ENCODE measurements around the gene ETFA. TPM values are rescaled to one million over a fixed set of nuclear protein-coding genes. Genes with fewer than 3 reads are reported as not detected.

Gene ETFA
- total RNA-seq, 4 donors from 2014 or later: 65.8 to 195 (median 159) TPM

GRCh38 chr15:76337059-76337695 is 25.9 kb upstream of the ETFA start:
- Histone ChIP-seq H3K36me3 (no peaks in the 10 kb centered on the region), H3K27ac (peak overlapping the region; percentile 53 to 70 (median 60)), H3K4me3 (peak overlapping the region in 3 of 4 donors; percentile 14 to 56 (median 27)), H3K27me3 (peaks cover 93% of the 10 kb centered on the region), H3K9me3 (no peaks in the 10 kb centered on the region), H3K4me1 (peaks cover 4 to 71% (median 59%) of the 10 kb centered on the region in 4 donors)
- no peak for TF ChIP-seq POLR2A (IDR thresholded peaks at IDR 0.05)
- TF ChIP-seq, protein P1, sequence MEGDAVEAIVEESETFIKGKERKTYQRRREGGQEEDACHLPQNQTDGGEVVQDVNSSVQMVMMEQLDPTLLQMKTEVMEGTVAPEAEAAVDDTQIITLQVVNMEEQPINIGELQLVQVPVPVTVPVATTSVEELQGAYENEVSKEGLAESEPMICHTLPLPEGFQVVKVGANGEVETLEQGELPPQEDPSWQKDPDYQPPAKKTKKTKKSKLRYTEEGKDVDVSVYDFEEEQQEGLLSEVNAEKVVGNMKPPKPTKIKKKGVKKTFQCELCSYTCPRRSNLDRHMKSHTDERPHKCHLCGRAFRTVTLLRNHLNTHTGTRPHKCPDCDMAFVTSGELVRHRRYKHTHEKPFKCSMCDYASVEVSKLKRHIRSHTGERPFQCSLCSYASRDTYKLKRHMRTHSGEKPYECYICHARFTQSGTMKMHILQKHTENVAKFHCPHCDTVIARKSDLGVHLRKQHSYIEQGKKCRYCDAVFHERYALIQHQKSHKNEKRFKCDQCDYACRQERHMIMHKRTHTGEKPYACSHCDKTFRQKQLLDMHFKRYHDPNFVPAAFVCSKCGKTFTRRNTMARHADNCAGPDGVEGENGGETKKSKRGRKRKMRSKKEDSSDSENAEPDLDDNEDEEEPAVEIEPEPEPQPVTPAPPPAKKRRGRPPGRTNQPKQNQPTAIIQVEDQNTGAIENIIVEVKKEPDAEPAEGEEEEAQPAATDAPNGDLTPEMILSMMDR (IDR thresholded peaks at IDR 0.05): no peak
- peak in 2 of 3 donors; percentile 23 to 39 for TF ChIP-seq POLR2AphosphoS5 (IDR thresholded peaks at IDR 0.05)
- no peak for TF ChIP-seq EP300 (IDR thresholded peaks at IDR 0.05; ENCODE audit: low read depth)
- 7 to 10% methylated on average over 17 to 25 of the region's 25 CpGs for WGBS, 2 donors (ENCODE audit: low coverage in 1 of 2)
- intact Hi-C loops (cut with DNase I; ENCODE audit: low total_unique reads): loop anchor here (10.0 kb wide), 1 partner anchor 142 kb away; no protein-coding TSS in a partner anchor
- peak; percentile 19 for DNase-seq
- in situ Hi-C loops (cut with MboI; ENCODE audit: low pct_ligation_motif_present in 1 of 4, low pct_unique_long_range_greater_than_20kb in 1 of 4, low sequenced_read_pairs in 3 of 4): loop anchor here in 1 of 4 donors (25.0 kb wide), 1 partner anchor 150 kb away; no protein-coding TSS in a partner anchor

DNA sequence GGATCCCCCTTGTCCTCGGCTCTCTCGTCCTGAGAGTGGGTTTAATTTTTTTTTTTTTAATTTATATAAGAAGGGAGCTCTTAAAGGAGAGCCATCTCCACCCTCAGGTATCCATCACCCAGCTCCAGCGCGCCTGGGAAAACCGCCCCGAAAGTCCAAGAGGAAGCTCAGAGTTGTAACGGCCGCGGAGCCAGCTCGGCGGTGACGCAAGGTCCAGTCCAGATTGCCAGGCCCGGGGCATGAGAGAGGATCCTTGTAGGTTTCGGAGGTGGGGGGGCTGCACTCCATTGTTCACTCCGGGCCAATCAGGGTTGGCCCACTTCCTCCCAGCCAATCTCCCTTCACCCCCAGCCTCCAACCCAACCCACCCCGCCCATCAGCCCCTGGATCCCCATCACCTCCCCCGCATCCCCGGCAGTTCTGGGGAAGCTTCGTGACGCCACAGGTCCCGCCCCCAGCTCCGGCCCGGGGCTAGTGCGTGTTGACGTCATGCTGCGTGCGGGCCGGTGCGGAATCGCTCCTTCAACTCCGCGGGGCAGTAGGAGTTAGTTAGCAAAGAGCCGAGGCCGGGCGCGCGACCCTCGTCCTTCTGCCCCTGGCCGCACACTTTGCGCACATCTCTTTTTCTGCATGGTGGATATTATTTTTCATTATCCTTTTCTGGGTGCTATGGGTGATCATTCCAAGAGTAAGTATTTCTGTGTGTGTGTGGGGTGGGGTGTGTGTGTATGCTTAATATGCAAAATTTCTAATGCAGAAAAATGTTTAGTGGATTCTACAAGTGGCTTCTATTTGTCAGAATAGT is 25.2 kb upstream of the ETFA start, which contains the start of gene ISL2:
Gene ISL2 (plus strand): TSS at position 520 of the 805 bp plus-strand sequence. CDS start 111 bp downstream, at position 631.
- 3 to 8% methylated on average over 13 to 29 of the region's 40 CpGs for WGBS, 2 donors (ENCODE audit: low coverage in 1 of 2)
- no peaks in the 10 kb centered on the region for H3K9me3 ChIP-seq
- peak; percentile 85 for DNase-seq
- H3K4me1 ChIP-seq: peaks cover 4 to 64% (median 52%) of the 10 kb centered on the region in 4 donors
- TF ChIP-seq POLR2AphosphoS5 (IDR thresholded peaks at IDR 0.05): peak in 2 of 3 donors; percentile 4 to 59
- TF ChIP-seq EP300 (IDR thresholded peaks at IDR 0.05; ENCODE audit: low read depth): no peak
- H3K27me3 ChIP-seq: peaks cover 86% of the 10 kb centered on the region
- no peaks in the 10 kb centered on the region for H3K36me3 ChIP-seq
- intact Hi-C loops (cut with DNase I; ENCODE audit: low total_unique reads) (loop anchor here (10.0 kb wide), 1 partner anchor 142 kb away; no protein-coding TSS in a partner anchor), in situ Hi-C loops (cut with MboI; ENCODE audit: low pct_ligation_motif_present in 1 of 4, low pct_unique_long_range_greater_than_20kb in 1 of 4, low sequenced_read_pairs in 3 of 4) (loop anchor here in 1 of 4 donors (25.0 kb wide), 1 partner anchor 149 kb away; no protein-coding TSS in a partner anchor)
- H3K27ac ChIP-seq: peak within 1 kb of the TSS; percentile 53 to 70 (median 60)
- peak within 1 kb of the TSS; percentile 3 to 56 (median 20) for H3K4me3 ChIP-seq

DNA sequence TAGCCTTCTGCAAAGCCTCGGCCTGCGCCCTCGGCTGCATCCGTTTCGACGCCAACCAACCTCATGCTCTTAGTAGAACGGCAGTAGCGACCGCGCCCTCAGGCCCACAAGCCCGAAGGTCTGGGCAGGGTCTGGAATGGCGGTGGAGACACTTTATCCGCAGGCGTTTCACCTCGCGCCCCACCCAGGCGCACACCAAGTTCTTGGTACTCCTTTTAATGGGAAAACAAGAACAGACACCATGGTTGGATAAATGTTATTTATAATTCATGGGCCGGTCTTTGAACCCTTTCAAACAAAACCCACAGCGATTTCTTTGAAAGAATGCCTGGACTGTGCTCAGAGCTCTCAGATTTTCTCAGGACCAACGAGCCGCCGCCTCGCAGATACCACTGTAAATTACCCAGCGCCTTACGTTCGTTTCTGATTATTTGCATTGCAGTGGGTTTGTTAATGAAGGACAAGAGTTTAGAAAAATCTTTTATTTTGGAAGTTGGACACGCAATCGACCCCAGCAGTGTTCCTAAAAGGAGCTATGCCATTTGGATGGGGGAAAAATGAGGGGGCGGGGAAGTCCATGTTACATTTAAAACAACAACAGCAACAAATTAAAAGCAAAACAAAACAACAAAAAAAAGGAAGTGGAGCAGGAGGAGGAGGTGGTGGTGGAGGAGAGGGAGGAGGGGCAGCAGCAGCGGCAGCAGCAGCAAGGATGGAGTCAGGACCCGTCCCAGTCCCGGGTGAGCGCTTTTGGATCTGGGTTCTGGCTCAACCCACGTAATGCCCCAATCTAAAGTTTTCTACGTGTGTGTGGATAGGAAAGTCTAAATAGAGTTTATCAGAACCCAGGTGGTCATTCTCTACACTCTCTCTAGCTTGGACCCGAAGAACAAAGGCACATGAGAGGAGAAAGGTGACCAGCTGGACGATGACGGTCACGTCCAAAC is 24.3 kb upstream of the ETFA start:
- no peak for DNase-seq
- Histone ChIP-seq H3K36me3 (no peaks in the 10 kb centered on the region), H3K4me1 (peaks cover 4 to 55% (median 43%) of the 10 kb centered on the region in 4 donors), H3K27me3 (peaks cover 78% of the 10 kb centered on the region), H3K27ac (peak overlapping the region; percentile 53 to 70 (median 60)), H3K9me3 (no peaks in the 10 kb centered on the region), H3K4me3 (peak overlapping the region; percentile 3 to 56 (median 20))
- TF ChIP-seq POLR2AphosphoS5 (IDR thresholded peaks at IDR 0.05) (peak in 2 of 3 donors; percentile 21 to 24), POLR2A (IDR thresholded peaks at IDR 0.05) (no peak)
- in situ Hi-C loops (cut with MboI; ENCODE audit: low pct_ligation_motif_present in 1 of 4, low pct_unique_long_range_greater_than_20kb in 1 of 4, low sequenced_read_pairs in 3 of 4) (loop anchor here in 1 of 4 donors (25.0 kb wide), 1 partner anchor 148 kb away; no protein-coding TSS in a partner anchor), intact Hi-C loops (cut with DNase I; ENCODE audit: low total_unique reads) (loop anchor here (10.0 kb wide), 1 partner anchor 141 kb away; no protein-coding TSS in a partner anchor)
- 3 to 10% methylated on average over 13 to 39 of the region's 39 CpGs for WGBS, 2 donors (ENCODE audit: low coverage in 1 of 2)

- in situ Hi-C loops (cut with MboI; ENCODE audit: low pct_ligation_motif_present in 1 of 4, low pct_unique_long_range_greater_than_20kb in 1 of 4, low sequenced_read_pairs in 3 of 4): loop anchor here in 1 of 4 donors (25.0 kb wide), 1 partner anchor 147 kb away; no protein-coding TSS in a partner anchor
- intact Hi-C loops (cut with DNase I; ENCODE audit: low total_unique reads): loop anchor here (10.0 kb wide), 1 partner anchor 140 kb away; no protein-coding TSS in a partner anchor
- H3K4me1 ChIP-seq: peaks cover 4 to 46% (median 34%) of the 10 kb centered on the region in 4 donors
Measured at GRCh38 chr15:76334438-76335306, 23.4 kb upstream of the ETFA start.

More at GRCh38 chr15:76334438-76335306, 23.4 kb upstream of the ETFA start:
- H3K4me3 ChIP-seq: peak overlapping the region in 1 of 4 donors; percentile 56
- H3K27me3 ChIP-seq: peaks cover 74% of the 10 kb centered on the region
- no peaks in the 10 kb centered on the region for H3K9me3 ChIP-seq
- H3K36me3 ChIP-seq: no peaks in the 10 kb centered on the region
- peak overlapping the region in 2 of 4 donors; percentile 53 to 62 for H3K27ac ChIP-seq
- no peak for DNase-seq
- WGBS, 2 donors (ENCODE audit: low coverage in 1 of 2): 42 to 45% methylated on average over 5 to 44 of the region's 44 CpGs
- TF ChIP-seq, protein P1 (IDR thresholded peaks at IDR 0.05): no peak
- TF ChIP-seq EP300 (IDR thresholded peaks at IDR 0.05; ENCODE audit: low read depth): no peak
- TF ChIP-seq POLR2A (IDR thresholded peaks at IDR 0.05): no peak
- no peak for TF ChIP-seq POLR2AphosphoS5 (IDR thresholded peaks at IDR 0.05)
